ENCODE data around the gene LPAR1.

Gene LPAR1

DNA sequence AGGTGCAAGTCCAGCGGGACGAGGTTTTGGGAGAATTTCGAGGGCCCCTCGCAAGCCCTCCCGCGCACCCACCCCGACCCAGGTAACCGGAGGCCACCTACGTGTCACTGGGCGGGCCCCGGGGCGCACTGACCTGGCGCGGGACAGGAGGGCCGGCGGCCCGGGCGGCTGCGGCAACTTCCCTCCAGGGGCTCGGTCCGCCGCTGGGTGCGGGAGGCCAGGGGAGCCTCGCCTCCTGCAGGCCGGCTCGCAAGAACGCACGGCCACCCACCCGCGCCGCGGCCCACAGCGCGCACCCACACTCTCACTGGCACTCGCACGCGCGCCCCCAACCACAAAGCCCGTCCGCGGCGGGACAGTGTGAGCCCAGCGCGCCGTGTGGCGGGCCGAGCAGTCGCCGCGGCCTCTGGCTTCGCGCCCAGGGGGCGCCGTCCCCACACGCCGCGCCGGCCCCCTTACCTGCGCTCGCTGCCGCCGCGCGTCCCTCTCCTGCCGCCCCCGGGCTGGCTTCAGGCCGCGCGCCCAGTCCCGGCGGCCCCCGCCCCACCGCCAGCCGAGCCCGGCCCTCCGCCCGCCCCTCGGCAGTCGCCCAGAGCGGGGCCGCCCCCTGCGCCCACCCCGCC lies 451 bp downstream of the LPAR1 start:
- ChIA-PET POLR2A (no interaction called here), CTCF (no interaction called here)
- no peaks in the 10 kb centered on the region for H3K36me3 ChIP-seq (ENCODE audit: control insufficient read depth in 2 of 2, insufficient read depth in 1 of 2, low read length in 2 of 2)
- TF ChIP-seq, protein P1, sequence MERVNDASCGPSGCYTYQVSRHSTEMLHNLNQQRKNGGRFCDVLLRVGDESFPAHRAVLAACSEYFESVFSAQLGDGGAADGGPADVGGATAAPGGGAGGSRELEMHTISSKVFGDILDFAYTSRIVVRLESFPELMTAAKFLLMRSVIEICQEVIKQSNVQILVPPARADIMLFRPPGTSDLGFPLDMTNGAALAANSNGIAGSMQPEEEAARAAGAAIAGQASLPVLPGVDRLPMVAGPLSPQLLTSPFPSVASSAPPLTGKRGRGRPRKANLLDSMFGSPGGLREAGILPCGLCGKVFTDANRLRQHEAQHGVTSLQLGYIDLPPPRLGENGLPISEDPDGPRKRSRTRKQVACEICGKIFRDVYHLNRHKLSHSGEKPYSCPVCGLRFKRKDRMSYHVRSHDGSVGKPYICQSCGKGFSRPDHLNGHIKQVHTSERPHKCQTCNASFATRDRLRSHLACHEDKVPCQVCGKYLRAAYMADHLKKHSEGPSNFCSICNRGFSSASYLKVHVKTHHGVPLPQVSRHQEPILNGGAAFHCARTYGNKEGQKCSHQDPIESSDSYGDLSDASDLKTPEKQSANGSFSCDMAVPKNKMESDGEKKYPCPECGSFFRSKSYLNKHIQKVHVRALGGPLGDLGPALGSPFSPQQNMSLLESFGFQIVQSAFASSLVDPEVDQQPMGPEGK (tag by site-specific recombination; IDR thresholded peaks at IDR 0.05): 0 out of 2 replicates have a peak, but pooled peaks have one; percentile 19
- TF ChIP-seq, protein P2, sequence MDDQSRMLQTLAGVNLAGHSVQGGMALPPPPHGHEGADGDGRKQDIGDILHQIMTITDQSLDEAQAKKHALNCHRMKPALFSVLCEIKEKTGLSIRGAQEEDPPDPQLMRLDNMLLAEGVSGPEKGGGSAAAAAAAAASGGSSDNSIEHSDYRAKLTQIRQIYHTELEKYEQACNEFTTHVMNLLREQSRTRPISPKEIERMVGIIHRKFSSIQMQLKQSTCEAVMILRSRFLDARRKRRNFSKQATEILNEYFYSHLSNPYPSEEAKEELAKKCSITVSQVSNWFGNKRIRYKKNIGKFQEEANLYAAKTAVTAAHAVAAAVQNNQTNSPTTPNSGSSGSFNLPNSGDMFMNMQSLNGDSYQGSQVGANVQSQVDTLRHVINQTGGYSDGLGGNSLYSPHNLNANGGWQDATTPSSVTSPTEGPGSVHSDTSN (CRISPR knock-in tag; IDR thresholded peaks at IDR 0.05): peak; percentile 65
- TF ChIP-seq MYNN (tag by site-specific recombination; IDR thresholded peaks at IDR 0.05; ENCODE audit: borderline replicate concordance) (0 out of 2 replicates have a peak, but pooled peaks have one; percentile 23), ZNF423 (tag by site-specific recombination; IDR thresholded peaks at IDR 0.05) (peak; percentile 70; the same call in 1 of the 2 replicates), GLIS1 (tag by site-specific recombination; IDR thresholded peaks at IDR 0.05) (peak; percentile 15; the same call in 1 of the 2 replicates), ZBTB8A (tag by site-specific recombination; IDR thresholded peaks at IDR 0.05) (peak; percentile 3; the same call in 1 of the 2 replicates), ZNF529 (tag by site-specific recombination; IDR thresholded peaks at IDR 0.05; ENCODE audit: insufficient replicate concordance) (no peak), ZNF629 (tag by site-specific recombination; IDR thresholded peaks at IDR 0.05) (0 out of 2 replicates have a peak, but pooled peaks have one; percentile 13), ZSCAN30 (tag by site-specific recombination; IDR thresholded peaks at IDR 0.05) (peak; percentile 43; the same call in 1 of the 2 replicates), ZFHX2 (tag by site-specific recombination; conservative IDR thresholded peaks at IDR 0.05) (peak; percentile 76), ZNF561 (tag by site-specific recombination; IDR thresholded peaks at IDR 0.05; ENCODE audit: borderline replicate concordance) (peak; percentile 51; the same call in 1 of the 2 replicates), GLIS2 (tag by site-specific recombination; IDR thresholded peaks at IDR 0.05) (peak; percentile 51; the same call in 1 of the 2 replicates), ZNF19 (tag by site-specific recombination; IDR thresholded peaks at IDR 0.05; ENCODE audit: low read depth) (no peak), ZBTB20 (tag by site-specific recombination; IDR thresholded peaks at IDR 0.05) (peak; percentile 38; the same call in 1 of the 2 replicates), ZIC2 (tag by site-specific recombination; IDR thresholded peaks at IDR 0.05) (peak; percentile 50), ZNF660 (tag by site-specific recombination; IDR thresholded peaks at IDR 0.05) (0 out of 2 replicates have a peak, but pooled peaks have one; percentile 9), ZNF433 (tag by site-specific recombination; IDR thresholded peaks at IDR 0.05; ENCODE audit: low read depth) (no peak)
- TF ChIP-seq, protein P3, sequence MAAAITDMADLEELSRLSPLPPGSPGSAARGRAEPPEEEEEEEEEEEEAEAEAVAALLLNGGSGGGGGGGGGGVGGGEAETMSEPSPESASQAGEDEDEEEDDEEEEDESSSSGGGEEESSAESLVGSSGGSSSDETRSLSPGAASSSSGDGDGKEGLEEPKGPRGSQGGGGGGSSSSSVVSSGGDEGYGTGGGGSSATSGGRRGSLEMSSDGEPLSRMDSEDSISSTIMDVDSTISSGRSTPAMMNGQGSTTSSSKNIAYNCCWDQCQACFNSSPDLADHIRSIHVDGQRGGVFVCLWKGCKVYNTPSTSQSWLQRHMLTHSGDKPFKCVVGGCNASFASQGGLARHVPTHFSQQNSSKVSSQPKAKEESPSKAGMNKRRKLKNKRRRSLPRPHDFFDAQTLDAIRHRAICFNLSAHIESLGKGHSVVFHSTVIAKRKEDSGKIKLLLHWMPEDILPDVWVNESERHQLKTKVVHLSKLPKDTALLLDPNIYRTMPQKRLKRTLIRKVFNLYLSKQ (tag by site-specific recombination; IDR thresholded peaks at IDR 0.05; ENCODE audit: borderline replicate concordance): no peak
- TF ChIP-seq, protein P4, sequence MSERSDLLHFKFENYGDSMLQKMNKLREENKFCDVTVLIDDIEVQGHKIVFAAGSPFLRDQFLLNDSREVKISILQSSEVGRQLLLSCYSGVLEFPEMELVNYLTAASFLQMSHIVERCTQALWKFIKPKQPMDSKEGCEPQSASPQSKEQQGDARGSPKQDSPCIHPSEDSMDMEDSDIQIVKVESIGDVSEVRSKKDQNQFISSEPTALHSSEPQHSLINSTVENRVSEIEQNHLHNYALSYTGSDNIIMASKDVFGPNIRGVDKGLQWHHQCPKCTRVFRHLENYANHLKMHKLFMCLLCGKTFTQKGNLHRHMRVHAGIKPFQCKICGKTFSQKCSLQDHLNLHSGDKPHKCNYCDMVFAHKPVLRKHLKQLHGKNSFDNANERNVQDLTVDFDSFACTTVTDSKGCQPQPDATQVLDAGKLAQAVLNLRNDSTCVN (tag by site-specific recombination; optimal IDR thresholded peaks at IDR 0.05): peak; percentile 70
- TF ChIP-seq, protein P5, sequence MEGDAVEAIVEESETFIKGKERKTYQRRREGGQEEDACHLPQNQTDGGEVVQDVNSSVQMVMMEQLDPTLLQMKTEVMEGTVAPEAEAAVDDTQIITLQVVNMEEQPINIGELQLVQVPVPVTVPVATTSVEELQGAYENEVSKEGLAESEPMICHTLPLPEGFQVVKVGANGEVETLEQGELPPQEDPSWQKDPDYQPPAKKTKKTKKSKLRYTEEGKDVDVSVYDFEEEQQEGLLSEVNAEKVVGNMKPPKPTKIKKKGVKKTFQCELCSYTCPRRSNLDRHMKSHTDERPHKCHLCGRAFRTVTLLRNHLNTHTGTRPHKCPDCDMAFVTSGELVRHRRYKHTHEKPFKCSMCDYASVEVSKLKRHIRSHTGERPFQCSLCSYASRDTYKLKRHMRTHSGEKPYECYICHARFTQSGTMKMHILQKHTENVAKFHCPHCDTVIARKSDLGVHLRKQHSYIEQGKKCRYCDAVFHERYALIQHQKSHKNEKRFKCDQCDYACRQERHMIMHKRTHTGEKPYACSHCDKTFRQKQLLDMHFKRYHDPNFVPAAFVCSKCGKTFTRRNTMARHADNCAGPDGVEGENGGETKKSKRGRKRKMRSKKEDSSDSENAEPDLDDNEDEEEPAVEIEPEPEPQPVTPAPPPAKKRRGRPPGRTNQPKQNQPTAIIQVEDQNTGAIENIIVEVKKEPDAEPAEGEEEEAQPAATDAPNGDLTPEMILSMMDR (tag by site-specific recombination; IDR thresholded peaks at IDR 0.05): peak; percentile 64
- TF ChIP-seq, protein P6, sequence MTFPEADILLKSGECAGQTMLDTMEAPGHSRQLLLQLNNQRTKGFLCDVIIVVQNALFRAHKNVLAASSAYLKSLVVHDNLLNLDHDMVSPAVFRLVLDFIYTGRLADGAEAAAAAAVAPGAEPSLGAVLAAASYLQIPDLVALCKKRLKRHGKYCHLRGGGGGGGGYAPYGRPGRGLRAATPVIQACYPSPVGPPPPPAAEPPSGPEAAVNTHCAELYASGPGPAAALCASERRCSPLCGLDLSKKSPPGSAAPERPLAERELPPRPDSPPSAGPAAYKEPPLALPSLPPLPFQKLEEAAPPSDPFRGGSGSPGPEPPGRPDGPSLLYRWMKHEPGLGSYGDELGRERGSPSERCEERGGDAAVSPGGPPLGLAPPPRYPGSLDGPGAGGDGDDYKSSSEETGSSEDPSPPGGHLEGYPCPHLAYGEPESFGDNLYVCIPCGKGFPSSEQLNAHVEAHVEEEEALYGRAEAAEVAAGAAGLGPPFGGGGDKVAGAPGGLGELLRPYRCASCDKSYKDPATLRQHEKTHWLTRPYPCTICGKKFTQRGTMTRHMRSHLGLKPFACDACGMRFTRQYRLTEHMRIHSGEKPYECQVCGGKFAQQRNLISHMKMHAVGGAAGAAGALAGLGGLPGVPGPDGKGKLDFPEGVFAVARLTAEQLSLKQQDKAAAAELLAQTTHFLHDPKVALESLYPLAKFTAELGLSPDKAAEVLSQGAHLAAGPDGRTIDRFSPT (tag by site-specific recombination; IDR thresholded peaks at IDR 0.05): no peak
- H3K9me3 ChIP-seq (ENCODE audit: control insufficient read depth, insufficient read depth, low read depth, low read length): no peaks in the 10 kb centered on the region
- peaks cover 8% of the 10 kb centered on the region for H3K4me1 ChIP-seq (ENCODE audit: control insufficient read depth, insufficient read depth, low read length)
- peak overlapping the region; percentile 81 for H3K4me3 ChIP-seq (ENCODE audit: low read depth, low read length)
- peak overlapping the region; percentile 82 for H3K27ac ChIP-seq (ENCODE audit: extremely low read depth, low read depth, low read length)
